Effector memory CD4-positive, alpha-beta T cell (primary cell): ENCODE data around the gene CFAP58.
"Not testable (repeated sequence)": the region's sequence is repeated elsewhere in the genome, so short reads cannot be mapped to it uniquely, and the experiment has no call there.

Experiments
- DNase-seq, 3 donors: peaks; one replicate each; pipeline ENCODE4 v3.0.0-alpha.2; 2020
- H3K27ac ChIP-seq: 2 replicates; pipeline ENCODE4 v1.7.0; 2013; ENCODE audit warnings: mild to moderate bottlenecking, low read length, moderate library complexity; ENCODE audit not compliant: insufficient read depth, poor library complexity, severe bottlenecking
- H3K27me3 ChIP-seq: replicated peaks from 2 replicates; pipeline ENCODE4 v1.7.0; 2013; ENCODE audit warnings: mild to moderate bottlenecking, low read length; ENCODE audit not compliant: insufficient read depth, control insufficient read depth, poor library complexity, severe bottlenecking
- H3K36me3 ChIP-seq: 2 replicates; pipeline ENCODE4 v1.7.0; 2013; ENCODE audit warnings: mild to moderate bottlenecking, low read length, moderate library complexity; ENCODE audit not compliant: control insufficient read depth, insufficient read depth
- H3K4me1 ChIP-seq: 2 replicates; pipeline ENCODE4 v1.7.0; 2013; ENCODE audit warnings: low read length, mild to moderate bottlenecking; ENCODE audit not compliant: control insufficient read depth, insufficient read depth, poor library complexity, severe bottlenecking
- H3K4me3 ChIP-seq: 2 replicates; pipeline ENCODE4 v1.7.0; 2013; ENCODE audit warnings: low read length, low read depth, mild to moderate bottlenecking; ENCODE audit not compliant: insufficient read depth, poor library complexity, severe bottlenecking
- H3K9me3 ChIP-seq: 2 replicates; pipeline ENCODE4 v1.7.0; 2013; ENCODE audit warnings: mild to moderate bottlenecking, low read length, moderate library complexity; ENCODE audit not compliant: control insufficient read depth

The CFAP58 gene

DNA sequence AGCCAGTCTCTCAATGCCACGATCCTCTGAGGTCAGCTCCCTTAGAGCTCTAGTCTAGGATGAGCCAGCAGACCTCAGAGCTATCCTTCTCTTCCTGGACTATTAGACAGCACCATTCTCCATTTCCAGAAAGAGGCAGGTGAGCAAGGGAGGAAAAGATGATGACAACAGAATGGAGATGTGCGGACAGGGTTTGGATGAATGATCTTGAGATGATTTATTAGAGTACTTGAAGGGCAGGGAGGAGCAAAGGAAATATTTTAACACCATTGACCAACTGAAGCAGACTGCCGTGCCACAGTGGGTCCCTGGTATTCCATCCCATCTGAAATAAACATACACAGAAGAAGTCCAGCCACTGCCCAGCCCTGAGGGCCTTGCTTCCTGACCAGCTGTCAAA lies 94.3 kb downstream of the CFAP58 start:
- Histone ChIP-seq H3K27me3 (peaks cover 3% of the 10 kb centered on the region), H3K9me3 (no peaks in the 10 kb centered on the region), H3K4me3 (no peak overlapping the region), H3K36me3 (no peaks in the 10 kb centered on the region), H3K4me1 (no peaks in the 10 kb centered on the region), H3K27ac (no peak overlapping the region)
- DNase-seq = no peak

DNA sequence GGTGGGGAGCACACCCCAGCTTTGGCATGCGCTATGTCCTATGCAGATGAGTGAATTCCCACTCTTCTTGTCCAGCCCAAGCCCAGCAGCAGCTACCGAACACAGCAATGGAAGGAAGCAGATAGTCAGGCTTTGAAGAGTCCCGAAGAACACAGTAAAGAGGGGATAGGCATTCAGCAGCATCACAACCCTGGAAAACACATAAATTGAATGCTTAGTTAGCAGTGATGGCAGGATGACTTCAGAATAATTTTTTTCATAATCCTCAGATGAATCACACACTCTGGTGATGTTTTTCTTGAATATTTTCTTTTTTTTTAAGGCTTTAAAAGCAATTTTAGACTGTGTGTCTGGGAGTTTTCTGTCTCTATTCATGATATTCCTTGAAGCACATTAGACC lies 95.8 kb downstream of the CFAP58 start:
- Histone ChIP-seq H3K4me1 (no peaks in the 10 kb centered on the region), H3K9me3 (no peaks in the 10 kb centered on the region), H3K36me3 (no peaks in the 10 kb centered on the region), H3K27ac (no peak overlapping the region), H3K27me3 (peaks cover 3% of the 10 kb centered on the region), H3K4me3 (no peak overlapping the region)
- DNase-seq = no peak

GRCh38 chr10:104450490-104450889 lies 96.9 kb downstream of the CFAP58 start:
- no peak overlapping the region for H3K27ac ChIP-seq
- no peaks in the 10 kb centered on the region for H3K36me3 ChIP-seq
- H3K4me3 ChIP-seq = no peak overlapping the region
- DNase-seq = no peak
- no peaks in the 10 kb centered on the region for H3K9me3 ChIP-seq
- no peaks in the 10 kb centered on the region for H3K4me1 ChIP-seq
- H3K27me3 ChIP-seq = peaks cover 3% of the 10 kb centered on the region

DNA sequence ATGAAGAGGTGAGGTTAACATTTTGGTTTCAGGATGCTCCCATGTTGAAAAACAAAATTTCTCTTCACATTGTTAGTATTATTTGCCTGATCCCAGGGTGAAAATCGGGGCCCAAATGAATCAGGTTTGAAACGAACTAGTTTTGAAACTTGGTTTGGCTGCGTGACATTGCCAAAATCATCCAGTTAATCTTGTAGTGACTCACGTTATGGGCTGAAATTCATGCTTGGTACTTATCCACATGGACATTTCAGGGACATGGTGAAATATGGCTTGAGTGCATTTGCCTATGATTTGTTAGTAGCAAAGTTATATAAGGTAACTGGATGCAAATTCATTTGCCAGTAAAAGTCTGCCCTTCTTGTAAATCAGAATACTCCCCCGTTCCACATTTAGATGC lies 97.3 kb downstream of the CFAP58 start:
- H3K4me3 ChIP-seq = no peak overlapping the region
- H3K27me3 ChIP-seq = peaks cover 3% of the 10 kb centered on the region
- no peaks in the 10 kb centered on the region for H3K36me3 ChIP-seq
- H3K9me3 ChIP-seq = no peaks in the 10 kb centered on the region
- H3K27ac ChIP-seq = no peak overlapping the region
- no peaks in the 10 kb centered on the region for H3K4me1 ChIP-seq
- DNase-seq = no peak

GRCh38 chr10:104452977-104453376 lies 99.3 kb downstream of the CFAP58 start:
- H3K4me1 ChIP-seq = no peaks in the 10 kb centered on the region
- no peaks in the 10 kb centered on the region for H3K9me3 ChIP-seq
- peaks cover 3% of the 10 kb centered on the region for H3K27me3 ChIP-seq
- no peaks in the 10 kb centered on the region for H3K36me3 ChIP-seq
- no peak overlapping the region for H3K4me3 ChIP-seq
- H3K27ac ChIP-seq = no peak overlapping the region
- no peak for DNase-seq

DNA sequence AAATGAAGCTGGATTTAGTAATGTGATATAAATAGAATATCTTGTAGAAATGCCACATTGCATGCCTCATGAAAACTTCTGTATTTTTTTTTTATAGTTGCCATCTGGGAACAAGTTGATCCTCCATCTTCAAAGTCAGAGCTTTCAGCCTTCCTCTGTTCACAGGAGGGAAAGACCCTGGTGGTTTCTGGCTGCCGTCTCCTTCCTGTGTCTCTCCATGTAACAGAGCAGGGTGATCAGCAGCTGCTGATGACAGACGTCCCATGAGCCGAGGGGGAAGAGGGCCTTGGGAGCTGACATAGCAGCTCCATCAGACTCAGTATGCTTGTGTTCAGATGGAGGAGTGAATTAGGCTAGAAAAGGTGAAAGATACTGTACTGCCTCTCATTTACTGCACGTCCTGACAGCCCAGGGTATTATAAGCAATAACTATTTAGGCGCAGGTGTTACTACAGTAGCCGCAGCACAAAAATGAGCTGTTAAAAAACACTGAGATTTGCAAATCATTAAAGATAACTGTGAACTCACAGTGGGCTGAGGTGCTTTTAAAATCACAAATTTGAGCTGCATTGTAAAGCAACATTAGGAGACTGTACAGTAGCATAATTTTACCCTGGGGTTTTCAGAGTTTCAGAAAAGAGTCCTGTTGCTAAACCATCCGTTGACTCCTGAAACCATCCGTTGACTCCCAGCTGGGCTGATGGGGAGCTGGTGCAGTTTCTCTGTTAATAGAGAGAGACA lies 103.3 kb downstream of the CFAP58 start:
- Histone ChIP-seq H3K4me3 (no peak overlapping the region), H3K36me3 (no peaks in the 10 kb centered on the region), H3K27me3 (no peaks in the 10 kb centered on the region), H3K27ac (no peak overlapping the region), H3K9me3 (no peaks in the 10 kb centered on the region), H3K4me1 (no peaks in the 10 kb centered on the region)
- no peak for DNase-seq

DNA sequence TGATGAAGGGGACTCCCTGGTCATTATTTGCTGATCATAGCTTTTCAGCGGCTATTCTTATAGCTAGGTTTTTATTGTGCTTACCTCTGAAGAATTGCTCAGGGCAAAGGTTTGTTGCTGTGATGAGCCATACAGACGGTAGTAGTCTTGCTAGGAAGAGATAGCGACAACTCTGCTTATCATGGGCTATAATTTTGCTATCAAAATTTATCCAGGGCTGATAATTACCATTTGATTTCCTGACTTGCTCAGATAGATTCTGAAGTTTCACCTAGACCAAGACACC lies 103.9 kb downstream of the CFAP58 start:
- Histone ChIP-seq H3K27me3 (no peaks in the 10 kb centered on the region), H3K4me1 (no peaks in the 10 kb centered on the region)

DNA sequence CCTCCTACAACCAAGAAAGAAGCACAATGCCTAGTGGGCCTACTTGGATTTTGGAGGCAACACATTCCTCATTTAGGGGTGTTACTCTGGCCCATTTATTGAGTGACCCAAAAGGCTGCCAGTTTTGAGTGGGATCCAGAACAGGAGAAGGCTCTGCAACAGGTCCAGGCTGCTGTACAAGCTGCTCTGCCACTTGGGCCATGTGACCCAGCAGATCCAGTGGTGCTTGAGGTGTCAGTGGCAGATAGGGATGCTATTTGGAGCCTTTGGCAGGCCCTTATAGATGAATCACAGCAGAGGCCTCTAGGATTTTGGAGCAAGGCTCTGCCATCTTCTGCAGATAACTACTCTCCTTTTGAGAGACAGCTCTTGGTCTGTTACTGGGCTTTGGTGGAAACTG lies 111.9 kb downstream of the CFAP58 start:
- not testable (repeated sequence) for H3K27me3 ChIP-seq, H3K4me3 ChIP-seq, H3K9me3 ChIP-seq, H3K27ac ChIP-seq, H3K36me3 ChIP-seq, DNase-seq, H3K4me1 ChIP-seq

More for the DNA sequence above, 103.9 kb downstream of the CFAP58 start:
- no peak overlapping the region for H3K4me3 ChIP-seq
- H3K36me3 ChIP-seq = no peaks in the 10 kb centered on the region
- DNase-seq = no peak
- H3K27ac ChIP-seq = no peak overlapping the region
- H3K9me3 ChIP-seq = no peaks in the 10 kb centered on the region

DNA sequence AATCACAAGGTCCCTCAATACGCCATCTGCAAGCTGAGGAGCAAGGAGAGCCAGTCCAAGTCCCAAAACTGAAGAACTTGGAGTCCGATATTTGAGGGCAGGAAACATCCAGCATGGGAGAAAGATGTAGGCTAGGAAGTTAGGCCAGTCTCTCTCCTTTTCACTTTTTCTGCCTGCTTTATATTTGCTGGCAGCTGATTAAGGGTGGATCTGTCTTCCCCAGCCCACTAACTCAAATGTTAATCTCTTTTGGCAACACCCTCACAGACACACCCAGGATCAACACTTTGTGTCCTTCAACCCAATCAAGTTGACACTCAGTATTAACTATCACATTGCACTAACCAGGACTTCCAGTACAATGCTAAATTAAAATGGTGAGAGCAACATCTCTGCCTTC lies 115.2 kb downstream of the CFAP58 start:
- H3K9me3 ChIP-seq, H3K27ac ChIP-seq, DNase-seq, H3K4me1 ChIP-seq, H3K4me3 ChIP-seq, H3K27me3 ChIP-seq, H3K36me3 ChIP-seq: not testable (repeated sequence)

DNA sequence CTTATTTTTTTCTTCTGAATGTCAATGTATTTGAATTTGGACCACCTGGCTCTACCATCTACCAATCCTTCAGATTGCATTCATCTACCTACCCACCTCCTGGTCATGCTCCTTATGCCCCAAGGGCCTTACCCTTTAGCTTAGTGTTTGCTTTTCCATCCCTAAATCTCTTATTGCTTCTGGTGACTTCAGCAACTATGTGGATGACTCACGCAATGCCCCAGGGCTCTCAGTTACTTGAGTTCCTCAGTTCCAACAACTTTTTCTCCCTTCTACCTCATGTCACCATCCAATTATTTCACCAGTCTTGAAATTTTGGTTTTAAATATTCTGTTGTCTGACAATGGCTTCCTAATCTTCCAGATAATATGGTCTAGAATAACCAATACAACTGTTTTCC lies 118.9 kb downstream of the CFAP58 start:
- DNase-seq = no peak
- no peak overlapping the region for H3K27ac ChIP-seq
- no peaks in the 10 kb centered on the region for H3K4me1 ChIP-seq
- H3K4me3 ChIP-seq = no peak overlapping the region
- no peaks in the 10 kb centered on the region for H3K36me3 ChIP-seq
- H3K9me3 ChIP-seq = no peaks in the 10 kb centered on the region
- H3K27me3 ChIP-seq = peaks cover 3% of the 10 kb centered on the region
